Nephron (organoid): Measurements from ENCODE around the gene B3GAT3.
A peak's percentile ranks its signal among the peaks of the same experiment; 100 is the strongest.
"Not testable (repeated sequence)": the region's sequence is repeated elsewhere in the genome, so short reads cannot be mapped to it uniquely, and the experiment has no call there.

Experiments
- H3K27ac Mint-ChIP-seq, 3 experiments: 2 replicates each; pipeline ENCODE4 v1.8.0; 2020; ENCODE audit warnings: mixed read lengths in 3 of 3, mild to moderate bottlenecking in 2 of 3, moderate library complexity in 1 of 3
- H3K27me3 Mint-ChIP-seq: 2 replicates; pipeline ENCODE4 v1.8.0; 2021; ENCODE audit warnings: low read depth, mild to moderate bottlenecking, moderate library complexity, mixed read lengths
- H3K36me3 Mint-ChIP-seq: 2 replicates; pipeline ENCODE4 v1.8.0; 2020; ENCODE audit warnings: low read depth, mixed read lengths
- H3K4me1 Mint-ChIP-seq: 2 replicates; pipeline ENCODE4 v1.8.0; 2020; ENCODE audit warnings: mixed read lengths
- H3K4me3 Mint-ChIP-seq, 3 experiments: 2 replicates each; pipeline ENCODE4 v1.8.0; 2020; ENCODE audit warnings: mild to moderate bottlenecking in 3 of 3, mixed read lengths in 3 of 3, moderate library complexity in 2 of 3
- H3K9me3 Mint-ChIP-seq: 2 replicates; pipeline ENCODE4 v1.8.0; 2020; ENCODE audit warnings: mixed read lengths
- CTCF ChIP-seq, 3 experiments: fragments of 200-600 bp; sonication (generic); IDR thresholded peaks; one replicate each; pipeline ENCODE4 v1.5.0; 2021; ENCODE audit warnings: antibody characterized with exemption in 3 of 3; ENCODE audit not compliant: unreplicated experiment in 3 of 3

Gene B3GAT3

GRCh38 chr11:62574363-62575071, 47.3 kb downstream of the B3GAT3 start:
- H3K4me1 Mint-ChIP-seq, result peaks cover 56% of the 10 kb centered on the region
- H3K4me3 Mint-ChIP-seq, result peak overlapping the region; percentile 97 to 100 (median 97)
- H3K27me3 Mint-ChIP-seq, result no peaks in the 10 kb centered on the region
- H3K27ac Mint-ChIP-seq, result peak overlapping the region; percentile 97 to 99 (median 97)
- peaks cover 54% of the 10 kb centered on the region for H3K36me3 Mint-ChIP-seq
- H3K9me3 Mint-ChIP-seq, result no peaks in the 10 kb centered on the region
- TF ChIP-seq CTCF (IDR thresholded peaks at IDR 0.05; ENCODE audit: unreplicated experiment in 3 of 3), result no peak

- no peaks in the 10 kb centered on the region for H3K9me3 Mint-ChIP-seq
- no peak for TF ChIP-seq CTCF (IDR thresholded peaks at IDR 0.05; ENCODE audit: unreplicated experiment in 3 of 3)
- peak within 1 kb of the TSS; percentile 97 to 99 (median 97) for H3K27ac Mint-ChIP-seq
- peaks cover 56% of the 10 kb centered on the region for H3K4me1 Mint-ChIP-seq
- peak within 1 kb of the TSS; percentile 97 to 100 (median 97) for H3K4me3 Mint-ChIP-seq
- no peaks in the 10 kb centered on the region for H3K27me3 Mint-ChIP-seq
- H3K36me3 Mint-ChIP-seq, result peaks cover 59% of the 10 kb centered on the region
These were observed 48.0 kb downstream of the B3GAT3 start, which contains the start of gene EEF1G for GRCh38 chr11:62573592-62574362. TSS of gene EEF1G (minus strand) at chr11:62573891. CDS start at chr11:62573842, 49 bp downstream.

GRCh38 chr11:62573006-62573591, 48.7 kb downstream of the B3GAT3 start:
- H3K9me3 Mint-ChIP-seq, result no peaks in the 10 kb centered on the region
- H3K36me3 Mint-ChIP-seq, result peaks cover 64% of the 10 kb centered on the region
- no peak for TF ChIP-seq CTCF (IDR thresholded peaks at IDR 0.05; ENCODE audit: unreplicated experiment in 3 of 3)
- peaks cover 56% of the 10 kb centered on the region for H3K4me1 Mint-ChIP-seq
- H3K27ac Mint-ChIP-seq, result peak overlapping the region; percentile 97 to 99 (median 97)
- peak overlapping the region; percentile 97 to 100 (median 97) for H3K4me3 Mint-ChIP-seq
- H3K27me3 Mint-ChIP-seq, result no peaks in the 10 kb centered on the region

GRCh38 chr11:62572431-62572830, 49.4 kb downstream of the B3GAT3 start:
- no peak for TF ChIP-seq CTCF (IDR thresholded peaks at IDR 0.05; ENCODE audit: unreplicated experiment in 3 of 3)
- no peaks in the 10 kb centered on the region for H3K9me3 Mint-ChIP-seq
- peak overlapping the region; percentile 97 to 100 (median 97) for H3K4me3 Mint-ChIP-seq
- peaks cover 65% of the 10 kb centered on the region for H3K36me3 Mint-ChIP-seq
- H3K27me3 Mint-ChIP-seq, result no peaks in the 10 kb centered on the region
- peaks cover 54% of the 10 kb centered on the region for H3K4me1 Mint-ChIP-seq
- peak overlapping the region; percentile 31 to 97 (median 97) for H3K27ac Mint-ChIP-seq

- Mint-ChIP-seq H3K4me1 (peaks cover 46% of the 10 kb centered on the region), H3K27ac (peak overlapping the region in 1 of 3 experiments; percentile 34), H3K4me3 (peak overlapping the region; percentile 28 to 97 (median 57)), H3K36me3 (peaks cover 65% of the 10 kb centered on the region)
- not testable (repeated sequence) for H3K9me3 Mint-ChIP-seq, H3K27me3 Mint-ChIP-seq
These were observed 50.3 kb downstream of the B3GAT3 start for GRCh38 chr11:62571493-62571892.

- not testable (repeated sequence) for H3K27me3 Mint-ChIP-seq, H3K9me3 Mint-ChIP-seq
- Mint-ChIP-seq H3K4me3 (peak overlapping the region; percentile 31 to 67 (median 57)), H3K27ac (peak overlapping the region in 1 of 3 experiments; percentile 38), H3K36me3 (peaks cover 68% of the 10 kb centered on the region), H3K4me1 (peaks cover 46% of the 10 kb centered on the region)
These were observed 50.9 kb downstream of the B3GAT3 start for GRCh38 chr11:62570903-62571302.
